Ishikawa (cell line): ENCODE measurements around the gene CACNA2D4.

Experiments used
- CEBPB ChIP-seq: IDR thresholded peaks from 2 replicates; pipeline ENCODE4 v1.6.1; 2012
- TAF1 ChIP-seq: IDR thresholded peaks from 2 replicates; pipeline ENCODE4 v1.6.1; 2012; ENCODE audit warnings: low read depth, mild to moderate bottlenecking

DNA sequence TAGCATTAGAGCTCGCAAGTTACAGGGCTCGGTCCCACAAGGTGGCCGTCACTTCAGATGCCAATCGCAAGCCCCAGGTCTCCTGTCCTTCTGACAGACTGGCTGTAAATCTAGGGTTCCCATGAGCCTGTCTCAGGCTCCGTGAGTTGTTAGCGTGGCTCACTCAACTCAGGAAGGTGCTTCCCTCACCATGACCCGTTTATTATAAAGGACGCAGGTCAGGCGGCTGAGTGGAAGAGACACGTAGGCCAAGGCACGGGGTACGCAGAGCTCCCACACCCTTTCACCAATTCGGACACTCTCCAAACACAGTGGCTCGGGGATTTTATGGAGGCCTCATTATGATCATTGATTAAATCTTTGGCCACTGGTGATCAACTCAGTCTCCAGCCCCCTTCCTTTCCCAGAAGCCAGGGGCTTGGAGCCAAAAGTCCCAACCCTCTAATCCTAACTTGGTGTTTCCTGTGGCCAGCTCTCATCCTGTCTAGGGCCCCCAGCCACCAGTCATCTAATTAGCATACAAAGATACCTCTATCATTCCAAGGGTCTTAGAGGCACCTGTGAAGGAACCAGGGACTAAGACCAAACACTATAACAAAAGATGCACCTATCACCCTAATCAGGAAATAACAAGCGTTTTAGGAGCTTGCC lies 123.9 kb downstream of the CACNA2D4 start:
- TF ChIP-seq CEBPB: no peak
- TF ChIP-seq TAF1: no peak
